Measurements from ENCODE around the gene WLS. TPM values are rescaled to one million over a fixed set of nuclear protein-coding genes. Genes with fewer than 3 reads are reported as not detected.

Gene WLS
- total and polyA plus RNA-seq, 4 donors: 27.3 to 128 (median 71.7) TPM

DNA sequence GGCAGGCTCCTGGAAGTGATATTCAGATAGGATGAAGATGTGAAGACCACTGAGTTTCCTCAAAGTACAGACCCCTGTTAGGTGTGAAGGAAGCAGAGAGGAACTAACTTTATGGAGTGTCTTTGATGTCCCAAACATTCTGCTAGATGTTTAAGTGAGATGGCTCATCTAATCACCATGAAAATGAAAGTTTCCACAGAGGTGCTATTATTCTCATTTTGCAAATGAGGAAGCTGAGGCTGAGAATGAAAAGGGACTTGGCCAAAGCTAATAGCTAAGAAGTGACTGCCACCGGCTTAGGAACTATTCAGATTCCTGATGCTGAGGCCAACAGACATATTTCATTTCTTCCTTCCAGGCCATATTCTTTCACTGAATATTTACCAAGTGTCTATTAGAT is 45.9 kb upstream of the WLS start:
- no peak overlapping the region for H3K9ac ChIP-seq (ENCODE audit: insufficient read depth in 1 of 2, low read length in 2 of 2)
- DNase-seq: no peak
- H3K27me3 ChIP-seq (ENCODE audit: control insufficient read depth in 3 of 3, insufficient read depth in 3 of 3, low read length in 2 of 3): no peaks in the 10 kb centered on the region
- no peaks in the 10 kb centered on the region for H3K4me1 ChIP-seq (ENCODE audit: control insufficient read depth in 5 of 5, insufficient read depth in 5 of 5, low read length in 5 of 5)
- TF ChIP-seq, protein P1, sequence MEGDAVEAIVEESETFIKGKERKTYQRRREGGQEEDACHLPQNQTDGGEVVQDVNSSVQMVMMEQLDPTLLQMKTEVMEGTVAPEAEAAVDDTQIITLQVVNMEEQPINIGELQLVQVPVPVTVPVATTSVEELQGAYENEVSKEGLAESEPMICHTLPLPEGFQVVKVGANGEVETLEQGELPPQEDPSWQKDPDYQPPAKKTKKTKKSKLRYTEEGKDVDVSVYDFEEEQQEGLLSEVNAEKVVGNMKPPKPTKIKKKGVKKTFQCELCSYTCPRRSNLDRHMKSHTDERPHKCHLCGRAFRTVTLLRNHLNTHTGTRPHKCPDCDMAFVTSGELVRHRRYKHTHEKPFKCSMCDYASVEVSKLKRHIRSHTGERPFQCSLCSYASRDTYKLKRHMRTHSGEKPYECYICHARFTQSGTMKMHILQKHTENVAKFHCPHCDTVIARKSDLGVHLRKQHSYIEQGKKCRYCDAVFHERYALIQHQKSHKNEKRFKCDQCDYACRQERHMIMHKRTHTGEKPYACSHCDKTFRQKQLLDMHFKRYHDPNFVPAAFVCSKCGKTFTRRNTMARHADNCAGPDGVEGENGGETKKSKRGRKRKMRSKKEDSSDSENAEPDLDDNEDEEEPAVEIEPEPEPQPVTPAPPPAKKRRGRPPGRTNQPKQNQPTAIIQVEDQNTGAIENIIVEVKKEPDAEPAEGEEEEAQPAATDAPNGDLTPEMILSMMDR (IDR thresholded peaks at IDR 0.05; ENCODE audit: control extremely low read depth, extremely low read depth): no peak
- no peaks in the 10 kb centered on the region for H3K36me3 ChIP-seq (ENCODE audit: control insufficient read depth in 4 of 4, insufficient read depth in 4 of 4, low read length in 4 of 4)
- ATAC-seq (ENCODE audit: insufficient read depth, low FRiP score): no peak
- 67 to 72% methylated on average over 1 of the region's 1 CpG for WGBS, 2 donors
- no peak overlapping the region for H3K4me3 ChIP-seq
- H3K27ac ChIP-seq (ENCODE audit: low read depth in 1 of 2, low read length in 1 of 2): no peak overlapping the region
- no peaks in the 10 kb centered on the region for H3K9me3 ChIP-seq (ENCODE audit: control insufficient read depth in 4 of 4, insufficient read depth in 3 of 4, low read length in 3 of 4)

GRCh38 chr1:68276448-68276847 is 44.1 kb upstream of the WLS start:
- TF ChIP-seq, protein P1 (IDR thresholded peaks at IDR 0.05; ENCODE audit: control extremely low read depth, extremely low read depth): no peak
- 77 to 79% methylated on average over 2 of the region's 2 CpGs for WGBS, 2 donors
- Histone ChIP-seq H3K9ac (ENCODE audit: insufficient read depth in 1 of 2, low read length in 2 of 2) (no peak overlapping the region), H3K36me3 (ENCODE audit: control insufficient read depth in 4 of 4, insufficient read depth in 4 of 4, low read length in 4 of 4) (no peaks in the 10 kb centered on the region), H3K27ac (ENCODE audit: low read depth in 1 of 2, low read length in 1 of 2) (no peak overlapping the region), H3K4me1 (ENCODE audit: control insufficient read depth in 5 of 5, insufficient read depth in 5 of 5, low read length in 5 of 5) (no peaks in the 10 kb centered on the region), H3K27me3 (ENCODE audit: control insufficient read depth in 3 of 3, insufficient read depth in 3 of 3, low read length in 2 of 3) (no peaks in the 10 kb centered on the region), H3K4me3 (no peak overlapping the region), H3K9me3 (ENCODE audit: control insufficient read depth in 4 of 4, insufficient read depth in 3 of 4, low read length in 3 of 4) (no peaks in the 10 kb centered on the region)
- no peak for ATAC-seq (ENCODE audit: insufficient read depth, low FRiP score)
- DNase-seq: no peak

- TF ChIP-seq, protein P1 (IDR thresholded peaks at IDR 0.05; ENCODE audit: control extremely low read depth, extremely low read depth): no peak
- Histone ChIP-seq H3K27me3 (ENCODE audit: control insufficient read depth in 3 of 3, insufficient read depth in 3 of 3, low read length in 2 of 3) (no peaks in the 10 kb centered on the region), H3K9me3 (ENCODE audit: control insufficient read depth in 4 of 4, insufficient read depth in 3 of 4, low read length in 3 of 4) (no peaks in the 10 kb centered on the region), H3K36me3 (ENCODE audit: control insufficient read depth in 4 of 4, insufficient read depth in 4 of 4, low read length in 4 of 4) (no peaks in the 10 kb centered on the region), H3K27ac (ENCODE audit: low read depth in 1 of 2, low read length in 1 of 2) (no peak overlapping the region), H3K4me3 (no peak overlapping the region), H3K9ac (ENCODE audit: insufficient read depth in 1 of 2, low read length in 2 of 2) (no peak overlapping the region), H3K4me1 (ENCODE audit: control insufficient read depth in 5 of 5, insufficient read depth in 5 of 5, low read length in 5 of 5) (no peaks in the 10 kb centered on the region)
- WGBS, 2 donors: 67 to 91% methylated on average over 4 of the region's 4 CpGs
- ATAC-seq (ENCODE audit: insufficient read depth, low FRiP score) (no peak), DNase-seq (no peak)
Measured at GRCh38 chr1:68273530-68273929, 41.2 kb upstream of the WLS start.

- ATAC-seq (ENCODE audit: insufficient read depth, low FRiP score) (no peak), DNase-seq (no peak)
- H3K4me1 ChIP-seq (ENCODE audit: control insufficient read depth in 5 of 5, insufficient read depth in 5 of 5, low read length in 5 of 5): peaks cover 0 to 2% (median 0%) of the 10 kb centered on the region in 5 donors
- WGBS, 2 donors: 84 to 85% methylated on average over 5 of the region's 5 CpGs
- TF ChIP-seq, protein P1 (IDR thresholded peaks at IDR 0.05; ENCODE audit: control extremely low read depth, extremely low read depth): no peak
- H3K27ac ChIP-seq (ENCODE audit: low read depth in 1 of 2, low read length in 1 of 2): no peak overlapping the region
- no peak overlapping the region for H3K4me3 ChIP-seq
- no peak overlapping the region for H3K9ac ChIP-seq (ENCODE audit: insufficient read depth in 1 of 2, low read length in 2 of 2)
- H3K27me3 ChIP-seq (ENCODE audit: control insufficient read depth in 3 of 3, insufficient read depth in 3 of 3, low read length in 2 of 3): no peaks in the 10 kb centered on the region
- H3K9me3 ChIP-seq (ENCODE audit: control insufficient read depth in 4 of 4, insufficient read depth in 3 of 4, low read length in 3 of 4): no peaks in the 10 kb centered on the region
- no peaks in the 10 kb centered on the region for H3K36me3 ChIP-seq (ENCODE audit: control insufficient read depth in 4 of 4, insufficient read depth in 4 of 4, low read length in 4 of 4)
Measured at GRCh38 chr1:68271596-68271995, 39.3 kb upstream of the WLS start.

Measured in lung (tissue), 12 donors.